ENCODE measurements around the gene KCNG4. TPM values are rescaled to one million over a fixed set of nuclear protein-coding genes. Genes with fewer than 3 reads are reported as not detected.

The KCNG4 gene
- total RNA-seq, 1 donor, result not detected

GRCh38 chr16:84275585-84276151 lies 35.9 kb upstream of the KCNG4 start:
- Histone ChIP-seq H3K4me1 (ENCODE audit: insufficient read depth, low read length) (no peaks in the 10 kb centered on the region), H4K20me1 (ENCODE audit: insufficient read depth, low read length) (no peaks in the 10 kb centered on the region), H3K79me2 (ENCODE audit: insufficient read depth, low read length) (no peaks in the 10 kb centered on the region), H3K4me3 (ENCODE audit: insufficient read depth, low read length) (no peak overlapping the region), H3K9me3 (ENCODE audit: low read depth, low read length) (no peaks in the 10 kb centered on the region), H3K27ac (ENCODE audit: low read depth, low read length) (no peak overlapping the region), H3K36me3 (ENCODE audit: insufficient read depth, low read length) (no peaks in the 10 kb centered on the region), H2AFZ (ENCODE audit: low read length) (no peak overlapping the region), H3K4me2 (ENCODE audit: insufficient read depth, low read length) (no peak overlapping the region), H3K27me3 (ENCODE audit: insufficient read depth, low read length) (peaks cover 12% of the 10 kb centered on the region)
- TF ChIP-seq, protein P1, sequence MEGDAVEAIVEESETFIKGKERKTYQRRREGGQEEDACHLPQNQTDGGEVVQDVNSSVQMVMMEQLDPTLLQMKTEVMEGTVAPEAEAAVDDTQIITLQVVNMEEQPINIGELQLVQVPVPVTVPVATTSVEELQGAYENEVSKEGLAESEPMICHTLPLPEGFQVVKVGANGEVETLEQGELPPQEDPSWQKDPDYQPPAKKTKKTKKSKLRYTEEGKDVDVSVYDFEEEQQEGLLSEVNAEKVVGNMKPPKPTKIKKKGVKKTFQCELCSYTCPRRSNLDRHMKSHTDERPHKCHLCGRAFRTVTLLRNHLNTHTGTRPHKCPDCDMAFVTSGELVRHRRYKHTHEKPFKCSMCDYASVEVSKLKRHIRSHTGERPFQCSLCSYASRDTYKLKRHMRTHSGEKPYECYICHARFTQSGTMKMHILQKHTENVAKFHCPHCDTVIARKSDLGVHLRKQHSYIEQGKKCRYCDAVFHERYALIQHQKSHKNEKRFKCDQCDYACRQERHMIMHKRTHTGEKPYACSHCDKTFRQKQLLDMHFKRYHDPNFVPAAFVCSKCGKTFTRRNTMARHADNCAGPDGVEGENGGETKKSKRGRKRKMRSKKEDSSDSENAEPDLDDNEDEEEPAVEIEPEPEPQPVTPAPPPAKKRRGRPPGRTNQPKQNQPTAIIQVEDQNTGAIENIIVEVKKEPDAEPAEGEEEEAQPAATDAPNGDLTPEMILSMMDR (IDR thresholded peaks at IDR 0.05; ENCODE audit: extremely low read depth, low read depth, low read length), result no peak
- DNase-seq (ENCODE audit: insufficient read length, low spot score, missing footprints), result no peak

- no peaks in the 10 kb centered on the region for H3K79me2 ChIP-seq (ENCODE audit: insufficient read depth, low read length)
- H3K36me3 ChIP-seq (ENCODE audit: insufficient read depth, low read length), result no peaks in the 10 kb centered on the region
- H3K27me3 ChIP-seq (ENCODE audit: insufficient read depth, low read length), result peaks cover 12% of the 10 kb centered on the region
- no peak overlapping the region for H2AFZ ChIP-seq (ENCODE audit: low read length)
- no peaks in the 10 kb centered on the region for H3K4me1 ChIP-seq (ENCODE audit: insufficient read depth, low read length)
- H3K4me3 ChIP-seq (ENCODE audit: insufficient read depth, low read length), result no peak overlapping the region
- H3K4me2 ChIP-seq (ENCODE audit: insufficient read depth, low read length), result no peak overlapping the region
- no peaks in the 10 kb centered on the region for H3K9me3 ChIP-seq (ENCODE audit: low read depth, low read length)
- no peaks in the 10 kb centered on the region for H4K20me1 ChIP-seq (ENCODE audit: insufficient read depth, low read length)
- no peak overlapping the region for H3K27ac ChIP-seq (ENCODE audit: low read depth, low read length)
- TF ChIP-seq, protein P1 (IDR thresholded peaks at IDR 0.05; ENCODE audit: extremely low read depth, low read depth, low read length), result no peak
- no peak for DNase-seq (ENCODE audit: insufficient read length, low spot score, missing footprints)
These were observed 34.7 kb upstream of the KCNG4 start for GRCh38 chr16:84274515-84274914.

DNA sequence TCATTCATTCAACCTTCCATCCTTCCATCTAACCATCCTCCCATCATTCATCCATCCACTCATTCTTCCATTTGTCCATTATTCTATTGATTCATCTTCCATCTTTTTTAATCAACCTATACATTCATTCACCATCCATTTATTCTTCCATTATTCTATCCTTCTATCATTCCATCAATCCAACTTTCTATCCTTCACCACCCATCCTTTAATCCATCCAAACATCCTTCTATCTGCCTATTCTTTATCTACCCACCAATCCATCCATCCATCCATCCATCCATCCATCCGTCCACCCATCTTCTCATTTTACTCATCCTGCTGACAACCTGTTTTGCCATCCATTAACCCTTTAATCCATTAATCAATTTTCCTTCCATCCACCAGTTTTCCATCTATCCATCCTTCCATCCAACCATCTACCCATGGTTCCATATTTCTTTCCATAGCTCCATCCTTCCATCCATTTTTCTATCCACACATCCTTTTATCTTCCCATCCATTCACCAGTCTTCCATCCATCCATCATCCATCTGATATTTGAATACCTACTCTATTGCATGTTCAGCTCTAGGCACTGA lies 33.0 kb upstream of the KCNG4 start:
- Histone ChIP-seq H3K27ac (ENCODE audit: low read depth, low read length) (no peak overlapping the region), H2AFZ (ENCODE audit: low read length) (no peak overlapping the region), H3K36me3 (ENCODE audit: insufficient read depth, low read length) (no peaks in the 10 kb centered on the region), H4K20me1 (ENCODE audit: insufficient read depth, low read length) (no peaks in the 10 kb centered on the region), H3K4me3 (ENCODE audit: insufficient read depth, low read length) (no peak overlapping the region), H3K4me1 (ENCODE audit: insufficient read depth, low read length) (no peaks in the 10 kb centered on the region), H3K79me2 (ENCODE audit: insufficient read depth, low read length) (no peaks in the 10 kb centered on the region), H3K27me3 (ENCODE audit: insufficient read depth, low read length) (peaks cover 15% of the 10 kb centered on the region), H3K9me3 (ENCODE audit: low read depth, low read length) (no peaks in the 10 kb centered on the region), H3K4me2 (ENCODE audit: insufficient read depth, low read length) (no peak overlapping the region)
- no peak for DNase-seq (ENCODE audit: insufficient read length, low spot score, missing footprints)
- TF ChIP-seq, protein P1 (IDR thresholded peaks at IDR 0.05; ENCODE audit: extremely low read depth, low read depth, low read length), result no peak

- Histone ChIP-seq H3K27me3 (ENCODE audit: insufficient read depth, low read length) (peaks cover 15% of the 10 kb centered on the region), H2AFZ (ENCODE audit: low read length) (no peak overlapping the region), H3K36me3 (ENCODE audit: insufficient read depth, low read length) (no peaks in the 10 kb centered on the region), H3K4me2 (ENCODE audit: insufficient read depth, low read length) (no peak overlapping the region), H3K9me3 (ENCODE audit: low read depth, low read length) (no peaks in the 10 kb centered on the region), H3K27ac (ENCODE audit: low read depth, low read length) (no peak overlapping the region), H4K20me1 (ENCODE audit: insufficient read depth, low read length) (no peaks in the 10 kb centered on the region), H3K4me3 (ENCODE audit: insufficient read depth, low read length) (no peak overlapping the region), H3K79me2 (ENCODE audit: insufficient read depth, low read length) (no peaks in the 10 kb centered on the region), H3K4me1 (ENCODE audit: insufficient read depth, low read length) (no peaks in the 10 kb centered on the region)
- TF ChIP-seq, protein P1 (IDR thresholded peaks at IDR 0.05; ENCODE audit: extremely low read depth, low read depth, low read length), result no peak
- no peak for DNase-seq (ENCODE audit: insufficient read length, low spot score, missing footprints)
These were observed 32.1 kb upstream of the KCNG4 start for GRCh38 chr16:84271866-84272265.
